Activated CD8-positive, alpha-beta T cell treated with anti-CD3 and anti-CD28 coated beads for 36 hours (primary cell): ENCODE results near the gene RSBN1L. TPM values are rescaled to one million over a fixed set of nuclear protein-coding genes. Genes with fewer than 3 reads are reported as not detected.

Experiments used
- ATAC-seq: fragments of 200-7000 bp; cut with Tn5 transposase; one replicate; pipeline ENCODE4 v1.10.0; 2021; ENCODE audit warnings: mild to moderate bottlenecking, moderate library complexity
- CTCF ChIA-PET: fragments of 350-600 bp; sonication (Branson Sonifier 250); formaldehyde crosslinking; loops from one replicate; lab custom pipeline; 2021; ENCODE audit warnings: antibody characterized with exemption; lab: Charles Lee
- POLR2A ChIA-PET: fragments of 350-600 bp; sonication (Branson Sonifier 250); formaldehyde crosslinking; loops from one replicate; lab custom pipeline; 2021; ENCODE audit warnings: antibody characterized with exemption; lab: Charles Lee
- DNase-seq: peaks from one replicate; pipeline ENCODE4 v3.0.0-alpha.2; 2020
- H3K27ac Mint-ChIP-seq: one replicate; pipeline ENCODE4 v1.8.0; 2021; ENCODE audit warnings: mild to moderate bottlenecking, mixed read lengths
- H3K27me3 Mint-ChIP-seq: one replicate; pipeline ENCODE4 v1.8.0; 2021; ENCODE audit warnings: mixed read lengths
- H3K36me3 Mint-ChIP-seq: one replicate; pipeline ENCODE4 v1.8.0; 2021; ENCODE audit warnings: low read depth, mixed read lengths
- H3K4me1 Mint-ChIP-seq: one replicate; pipeline ENCODE4 v1.8.0; 2021; ENCODE audit warnings: low read depth, mixed read lengths
- H3K4me3 Mint-ChIP-seq: one replicate; pipeline ENCODE4 v1.8.0; 2021; ENCODE audit warnings: mild to moderate bottlenecking, moderate library complexity, mixed read lengths
- H3K9me3 Mint-ChIP-seq: one replicate; pipeline ENCODE4 v1.8.0; 2021; ENCODE audit warnings: mixed read lengths
- CTCF ChIP-seq: fragments of 200-600 bp; IDR thresholded peaks from one replicate; pipeline ENCODE4 v1.8.0; 2022; ENCODE audit warnings: antibody characterized with exemption, mild to moderate bottlenecking
- intact Hi-C: fragments of 100-400 bp; cut with micrococcal nuclease; formaldehyde crosslinking; loops from one replicate; pipeline ENCODE4 v1.10.0; 2022
- total RNA-seq, 2 experiments: library from RNA; stranded (reverse); gene quantifications; one replicate each; pipeline ENCODE4 v1.2.3, GENCODE V29; 2021

RSBN1L gene
- total RNA-seq, 2 experiments from 2014 or later, result 16.5 to 21.9 TPM

GRCh38 chr7:77811516-77812289 is 115.4 kb downstream of the RSBN1L start:
- Mint-ChIP-seq H3K27me3 (no peaks in the 10 kb centered on the region), H3K4me3 (no peak overlapping the region), H3K27ac (no peak overlapping the region), H3K36me3 (peaks cover 30% of the 10 kb centered on the region), H3K4me1 (peaks cover 27% of the 10 kb centered on the region), H3K9me3 (peaks cover 20% of the 10 kb centered on the region)
- POLR2A ChIA-PET, result interaction anchor here (1.1 kb wide), 1 partner anchor 10 kb away, joined by 4 read pairs; no protein-coding TSS in a partner anchor
- DNase-seq (no peak), ATAC-seq (no peak)
- intact Hi-C loops, result no loop called here
- no peak for TF ChIP-seq CTCF
- CTCF ChIA-PET, result no interaction called here

- ATAC-seq, result no peak
- intact Hi-C loops, result no loop called here
Observed at GRCh38 chr7:77812290-77812685, 116.0 kb downstream of the RSBN1L start.

DNA sequence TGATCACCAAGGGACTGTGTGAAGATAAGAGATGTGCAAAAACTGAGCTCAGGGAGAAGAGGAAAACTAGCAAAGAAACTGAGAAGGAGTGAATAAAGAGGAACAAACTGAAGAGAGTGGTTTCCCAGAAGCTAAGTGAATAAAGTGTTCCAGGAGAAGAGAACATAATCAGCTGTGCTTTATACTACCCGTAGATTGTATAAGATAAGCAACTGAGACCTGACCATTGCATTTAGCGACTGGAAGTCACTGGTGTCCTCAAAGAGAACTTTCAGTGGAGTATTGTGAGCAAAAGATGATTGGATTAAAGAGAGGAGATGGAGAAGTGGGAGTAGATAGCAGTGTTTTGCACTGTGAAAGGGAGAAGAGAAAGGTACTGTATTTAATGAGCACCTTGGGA is 116.9 kb downstream of the RSBN1L start:
- Mint-ChIP-seq H3K36me3 (peaks cover 28% of the 10 kb centered on the region), H3K4me3 (no peak overlapping the region), H3K9me3 (peaks cover 15% of the 10 kb centered on the region), H3K27me3 (no peaks in the 10 kb centered on the region), H3K27ac (no peak overlapping the region), H3K4me1 (peaks cover 28% of the 10 kb centered on the region)
- intact Hi-C loops, result no loop called here
- ChIA-PET CTCF (interaction anchor here (1.0 to 1.1 kb wide), 2 partner anchors 15 to 18 kb away, joined by 3 read pairs; partner anchors contain the start of genes PHTF2 and TMEM60), POLR2A (no interaction called here)
- no peak for DNase-seq
- no peak for TF ChIP-seq CTCF
- no peak for ATAC-seq

More at GRCh38 chr7:77812290-77812685, 116.0 kb downstream of the RSBN1L start:
- DNase-seq, result no peak
- peaks cover 20% of the 10 kb centered on the region for H3K9me3 Mint-ChIP-seq
- ChIA-PET CTCF (interaction anchor here (1.0 kb wide), 1 partner anchor 17 kb away, joined by 3 read pairs; no protein-coding TSS in a partner anchor), POLR2A (no interaction called here)
- no peak for TF ChIP-seq CTCF
- no peak overlapping the region for H3K27ac Mint-ChIP-seq
- H3K27me3 Mint-ChIP-seq, result no peaks in the 10 kb centered on the region
- peaks cover 30% of the 10 kb centered on the region for H3K4me1 Mint-ChIP-seq
- H3K36me3 Mint-ChIP-seq, result peaks cover 30% of the 10 kb centered on the region
- no peak overlapping the region for H3K4me3 Mint-ChIP-seq

DNA sequence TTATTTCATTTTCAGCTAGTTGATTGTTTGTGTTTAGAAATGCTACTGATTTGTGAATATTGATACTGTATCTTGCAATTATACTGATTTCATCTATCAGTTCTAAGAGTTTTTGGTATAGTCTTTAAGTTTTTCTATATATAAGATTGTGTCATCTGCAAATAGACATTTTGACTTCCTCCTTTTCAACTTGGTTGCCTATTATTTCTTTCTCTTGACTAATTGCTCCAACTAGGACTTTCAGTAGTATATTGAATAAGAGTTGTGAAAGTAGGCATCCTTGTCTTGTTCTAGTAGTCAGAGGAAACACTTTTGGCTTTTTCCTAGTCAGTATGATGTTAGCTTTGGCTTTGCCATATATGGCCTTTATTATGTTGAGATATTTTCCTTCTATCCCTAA is 122.8 kb downstream of the RSBN1L start:
- ChIA-PET POLR2A (no interaction called here), CTCF (no interaction called here)
- no peak overlapping the region for H3K27ac Mint-ChIP-seq
- peaks cover 69% of the 10 kb centered on the region for H3K36me3 Mint-ChIP-seq
- H3K4me1 Mint-ChIP-seq, result peaks cover 22% of the 10 kb centered on the region
- TF ChIP-seq CTCF, result no peak
- ATAC-seq (no peak), DNase-seq (no peak)
- H3K27me3 Mint-ChIP-seq, result no peaks in the 10 kb centered on the region
- H3K9me3 Mint-ChIP-seq, result peaks cover 50% of the 10 kb centered on the region
- intact Hi-C loops, result no loop called here
- no peak overlapping the region for H3K4me3 Mint-ChIP-seq

DNA sequence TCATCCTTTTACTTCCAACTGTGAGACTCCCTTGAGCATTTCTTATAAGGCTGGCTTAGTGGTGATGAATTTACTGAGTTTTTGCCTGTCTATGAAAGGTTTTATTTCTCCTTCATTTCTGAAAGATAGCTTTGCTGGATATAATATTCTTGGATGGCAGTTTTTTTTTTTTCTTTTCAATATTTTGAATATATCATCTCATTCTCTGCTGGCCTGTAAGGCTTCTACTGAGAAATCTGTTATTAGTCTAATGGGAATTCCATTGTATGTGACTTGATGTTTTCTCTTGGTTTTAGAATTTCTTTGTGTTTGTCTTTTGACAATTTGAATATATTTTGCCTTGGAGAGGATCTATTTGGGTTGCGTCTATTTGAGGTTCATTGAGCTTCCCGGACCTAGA is 124.7 kb downstream of the RSBN1L start:
- Mint-ChIP-seq H3K27ac (no peak overlapping the region), H3K4me1 (peaks cover 24% of the 10 kb centered on the region), H3K9me3 (peaks cover 62% of the 10 kb centered on the region), H3K36me3 (peaks cover 78% of the 10 kb centered on the region), H3K4me3 (no peak overlapping the region), H3K27me3 (no peaks in the 10 kb centered on the region)
- DNase-seq (no peak), ATAC-seq (no peak)
- POLR2A ChIA-PET, result interaction anchor here (0.9 kb wide), 1 partner anchor 22 kb away, joined by 4 read pairs; no protein-coding TSS in a partner anchor
- no peak for TF ChIP-seq CTCF
- intact Hi-C loops, result no loop called here
- CTCF ChIA-PET, result no interaction called here
